NCI-H1436 (cell line): ENCODE data around the gene ATP6V0A1.
"Not testable (repeated sequence)": the region's sequence is repeated elsewhere in the genome, so short reads cannot be mapped to it uniquely, and the experiment has no call there.

Experiments
- DNase-seq: peaks from one replicate; lab custom pipeline; 2025; lab: John Stamatoyannopoulos, UW

Gene ATP6V0A1

DNA sequence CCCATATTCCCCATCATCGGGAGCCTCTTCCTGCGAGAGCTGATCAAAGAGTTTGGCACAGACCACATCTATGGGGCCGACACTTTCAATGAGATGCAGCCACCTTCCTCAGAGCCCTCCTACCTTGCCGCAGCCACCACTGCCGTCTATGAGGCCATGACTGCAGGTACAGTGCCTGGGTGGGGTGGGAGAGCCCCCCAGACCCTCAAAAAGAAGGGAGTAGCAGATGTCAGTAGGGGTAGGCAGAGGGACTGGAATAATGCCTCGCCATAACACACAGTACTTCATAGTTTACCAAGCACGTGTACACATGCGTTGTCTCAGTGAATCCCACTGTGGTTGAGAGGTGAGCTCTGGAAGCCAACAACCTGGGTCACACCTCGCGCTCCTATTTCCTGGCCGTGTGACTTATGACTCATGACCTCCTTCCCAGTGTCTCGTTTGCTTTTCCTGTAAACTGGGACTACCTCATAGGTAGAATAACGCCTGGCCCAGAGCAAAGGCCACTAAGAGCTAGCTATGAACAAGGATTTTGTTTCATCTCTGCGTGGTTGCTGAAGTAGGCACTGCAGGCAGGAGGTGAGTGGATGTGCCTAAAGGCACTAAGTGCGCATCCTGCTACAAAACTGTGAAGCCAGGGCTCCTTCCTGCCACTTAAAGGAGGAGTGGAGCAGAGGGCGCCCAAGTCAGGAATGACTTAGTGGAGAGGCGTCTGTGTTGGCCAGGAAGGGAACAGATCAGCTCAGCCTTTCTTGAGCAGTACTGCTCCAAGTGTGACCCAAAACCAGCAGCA lies 82.6 kb downstream of the ATP6V0A1 start:
- DNase-seq = no peak

DNA sequence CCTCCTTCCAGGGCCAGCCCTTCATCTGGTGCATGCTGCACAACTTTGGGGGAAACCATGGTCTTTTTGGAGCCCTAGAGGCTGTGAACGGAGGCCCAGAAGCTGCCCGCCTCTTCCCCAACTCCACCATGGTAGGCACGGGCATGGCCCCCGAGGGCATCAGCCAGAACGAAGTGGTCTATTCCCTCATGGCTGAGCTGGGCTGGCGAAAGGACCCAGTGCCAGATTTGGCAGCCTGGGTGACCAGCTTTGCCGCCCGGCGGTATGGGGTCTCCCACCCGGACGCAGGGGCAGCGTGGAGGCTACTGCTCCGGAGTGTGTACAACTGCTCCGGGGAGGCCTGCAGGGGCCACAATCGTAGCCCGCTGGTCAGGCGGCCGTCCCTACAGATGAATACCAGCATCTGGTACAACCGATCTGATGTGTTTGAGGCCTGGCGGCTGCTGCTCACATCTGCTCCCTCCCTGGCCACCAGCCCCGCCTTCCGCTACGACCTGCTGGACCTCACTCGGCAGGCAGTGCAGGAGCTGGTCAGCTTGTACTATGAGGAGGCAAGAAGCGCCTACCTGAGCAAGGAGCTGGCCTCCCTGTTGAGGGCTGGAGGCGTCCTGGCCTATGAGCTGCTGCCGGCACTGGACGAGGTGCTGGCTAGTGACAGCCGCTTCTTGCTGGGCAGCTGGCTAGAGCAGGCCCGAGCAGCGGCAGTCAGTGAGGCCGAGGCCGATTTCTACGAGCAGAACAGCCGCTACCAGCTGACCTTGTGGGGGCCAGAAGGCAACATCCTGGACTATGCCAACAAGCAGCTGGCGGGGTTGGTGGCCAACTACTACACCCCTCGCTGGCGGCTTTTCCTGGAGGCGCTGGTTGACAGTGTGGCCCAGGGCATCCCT lies 84.8 kb downstream of the ATP6V0A1 start:
- DNase-seq = no peak

DNA sequence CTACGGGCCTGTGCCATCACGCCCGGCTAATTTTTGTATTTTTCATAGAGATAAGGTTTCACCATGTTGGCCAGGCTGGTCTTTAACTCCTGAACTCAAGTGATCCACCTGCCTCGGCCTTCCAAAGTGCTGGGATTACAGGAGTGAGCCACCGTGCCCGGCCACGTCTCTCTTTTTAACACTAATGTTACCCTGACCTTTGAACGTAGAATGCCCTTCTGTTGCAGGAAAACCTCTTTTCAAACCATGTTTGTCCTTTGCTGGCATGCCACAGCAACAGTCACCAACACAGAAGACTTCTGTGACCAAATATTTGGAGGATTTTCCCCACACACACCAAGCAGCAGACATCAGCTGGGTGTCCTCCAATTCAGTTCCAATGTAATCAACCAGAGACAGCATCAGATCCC lies 86.2 kb downstream of the ATP6V0A1 start:
- no peak for DNase-seq

DNA sequence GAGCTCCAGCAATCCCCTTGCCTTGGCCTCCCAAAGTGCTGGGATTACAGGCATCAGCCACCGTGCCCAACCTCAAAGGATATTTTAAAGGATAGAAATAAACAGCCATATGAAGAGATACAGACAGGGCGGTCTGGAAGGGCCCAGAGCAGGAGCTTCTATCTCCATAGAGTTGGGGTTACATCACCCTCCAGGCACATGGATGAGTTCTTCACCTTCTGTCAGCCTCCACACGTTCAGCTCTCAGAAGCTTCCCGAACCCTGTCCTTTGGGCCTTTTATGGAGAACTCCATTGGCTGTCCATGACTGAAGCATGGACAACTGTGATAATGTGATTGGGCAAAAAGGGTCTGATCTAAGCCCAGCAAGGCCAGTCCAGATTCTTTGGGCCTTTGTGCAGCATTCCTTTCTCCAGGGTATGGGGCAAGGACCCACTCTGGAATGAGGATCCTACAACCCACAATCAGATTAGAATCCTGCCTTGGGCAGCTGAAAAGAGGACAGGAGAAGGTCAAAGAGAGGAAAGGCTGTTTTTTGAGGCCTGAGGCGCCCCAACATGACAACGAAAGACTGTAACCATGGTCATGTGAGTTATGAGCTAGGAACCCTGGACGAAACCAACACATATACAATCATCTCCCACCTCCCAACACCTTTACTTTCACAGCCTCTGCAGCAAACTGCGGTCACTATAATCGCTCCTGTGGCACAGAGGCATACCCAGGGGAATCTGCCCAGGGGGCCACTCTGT lies 87.3 kb downstream of the ATP6V0A1 start:
- not testable (repeated sequence) for DNase-seq

DNA sequence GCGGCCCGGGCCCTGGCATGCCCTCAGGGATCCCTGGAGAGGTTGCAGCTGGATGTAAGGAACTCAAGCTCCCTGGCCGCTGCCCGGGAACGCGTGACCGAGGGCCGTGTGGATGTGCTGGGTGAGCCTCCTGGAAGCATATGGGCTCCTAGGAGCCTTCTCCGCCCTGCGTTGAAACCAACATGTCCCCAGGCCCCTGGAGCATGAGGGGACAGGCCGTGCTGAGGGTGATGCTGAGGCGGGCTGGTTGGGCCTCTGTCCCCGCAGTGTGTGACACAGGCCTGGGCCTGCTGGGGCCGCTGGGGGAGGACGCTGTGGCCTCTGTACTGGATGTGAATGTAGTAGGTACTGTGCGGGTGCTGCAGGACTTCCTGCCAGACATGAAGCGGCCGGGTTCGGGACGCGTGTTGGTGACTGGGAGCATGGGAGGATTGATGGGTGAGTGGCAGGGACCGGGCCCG lies 88.4 kb downstream of the ATP6V0A1 start:
- DNase-seq = no peak

DNA sequence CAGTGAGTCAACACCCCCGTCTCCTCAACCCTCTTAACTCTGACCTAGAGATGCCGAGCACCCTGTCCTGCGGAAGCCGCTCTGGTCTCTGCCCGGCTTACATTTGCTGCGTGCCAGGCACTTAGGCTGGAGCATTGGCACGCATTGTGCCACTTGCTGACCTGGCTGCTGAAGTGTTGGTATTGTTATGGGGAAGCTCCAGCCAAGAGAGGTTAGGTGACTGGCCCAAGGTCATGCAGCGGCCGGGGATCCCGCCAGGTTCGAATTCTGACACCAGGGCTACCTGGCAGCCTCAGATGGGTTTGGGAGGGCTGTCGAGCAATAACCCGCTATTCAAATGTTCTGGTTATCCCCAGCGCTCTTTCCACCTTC lies 89.0 kb downstream of the ATP6V0A1 start:
- DNase-seq = no peak

DNA sequence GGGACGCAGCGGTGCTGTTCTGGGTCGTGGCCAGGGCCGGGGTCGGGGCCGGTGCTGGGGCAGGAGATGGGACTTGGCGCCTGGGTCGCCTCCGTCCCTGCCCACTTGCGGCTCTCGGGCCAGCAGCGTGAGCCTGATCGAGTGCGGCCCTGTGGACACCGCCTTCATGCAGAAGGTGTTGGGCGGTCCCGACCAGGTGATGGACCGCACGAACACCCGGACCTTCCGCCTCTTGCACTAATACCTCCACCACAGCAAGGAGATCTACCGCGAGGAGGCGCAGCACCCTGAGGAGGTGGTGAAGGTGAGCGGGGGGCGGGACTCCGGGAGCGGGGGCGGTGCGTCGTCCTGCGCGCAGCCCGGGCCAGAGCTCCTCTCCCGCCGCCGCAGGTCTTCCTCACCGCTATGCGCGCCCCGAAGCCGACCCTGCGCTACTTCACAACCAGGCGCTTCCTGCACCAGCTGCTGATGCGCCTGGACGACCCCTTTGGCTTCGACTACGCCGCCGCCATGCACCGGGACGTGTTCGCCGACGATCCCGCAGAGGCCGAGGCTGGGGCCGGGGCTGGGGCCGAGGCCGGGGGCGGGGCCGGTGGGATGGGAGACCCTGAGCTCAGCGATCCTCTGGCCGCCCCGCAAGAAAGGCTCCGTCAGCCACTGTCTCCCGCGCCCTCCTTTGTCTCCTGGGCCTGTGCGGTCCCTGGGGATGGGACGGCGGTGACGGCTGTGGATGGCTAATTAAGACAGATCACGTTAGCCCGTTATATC lies 89.6 kb downstream of the ATP6V0A1 start:
- peak; percentile 91 for DNase-seq

DNA sequence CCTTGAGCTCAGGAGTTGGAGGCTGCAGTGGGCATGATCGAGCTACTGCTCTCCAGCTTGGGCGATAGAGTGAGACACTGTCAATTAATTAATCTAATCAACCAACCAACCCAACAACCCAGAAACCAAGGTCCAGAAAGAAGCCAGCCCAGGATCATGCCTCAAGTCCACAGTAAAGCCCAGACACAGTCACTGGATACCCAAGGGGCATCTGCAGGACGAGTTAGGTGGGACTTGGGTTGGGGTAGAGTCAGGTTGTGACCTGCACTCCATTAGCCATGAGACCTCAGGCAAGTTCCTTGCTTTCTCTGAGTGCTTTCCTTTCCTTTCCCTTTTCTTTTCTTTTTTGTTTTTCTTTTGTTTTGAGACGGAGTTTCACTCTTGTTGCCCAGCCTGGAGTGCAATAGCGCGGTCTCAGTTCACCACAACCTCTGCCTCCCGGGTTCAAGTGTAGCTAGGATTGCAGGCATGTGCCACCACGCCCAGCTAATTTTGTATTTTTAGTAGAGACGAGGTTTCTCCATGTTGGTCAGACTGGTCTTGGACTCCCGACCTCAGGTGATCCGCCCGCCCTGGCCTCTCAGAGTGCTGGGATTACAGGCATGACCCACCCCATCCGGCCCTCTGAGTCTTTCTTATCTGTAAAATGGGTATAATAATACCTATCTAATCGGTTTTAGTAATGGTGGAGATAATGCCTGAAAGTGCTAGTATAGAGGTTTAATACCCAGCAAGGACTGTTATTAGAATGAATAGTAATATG lies 90.5 kb downstream of the ATP6V0A1 start:
- no peak for DNase-seq

DNA sequence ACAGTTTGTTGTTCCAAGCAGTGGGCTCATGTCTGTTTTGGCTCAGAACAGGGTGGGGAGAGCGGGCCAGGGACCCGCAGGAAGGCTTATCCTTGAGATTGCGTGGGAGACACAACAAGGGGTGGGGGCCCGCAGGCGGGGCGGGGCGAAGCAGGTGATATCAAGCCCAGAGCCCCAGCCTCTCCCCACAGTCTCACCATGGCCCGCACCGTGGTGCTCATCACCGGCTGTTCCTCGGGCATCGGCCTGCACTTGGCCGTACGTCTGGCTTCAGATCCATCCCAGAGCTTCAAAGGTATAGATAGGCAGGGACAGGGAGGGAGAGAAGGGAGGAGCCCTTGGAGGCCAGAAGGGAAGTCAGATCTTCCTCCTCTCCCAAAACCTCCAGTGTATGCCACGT lies 94.1 kb downstream of the ATP6V0A1 start, which contains the start of gene HSD17B1:
Gene HSD17B1, plus strand, starts transcription at position 188 of the 400 bp plus-strand sequence. Its CDS starts 11 bp downstream, at position 199.
- not testable (repeated sequence) for DNase-seq

DNA sequence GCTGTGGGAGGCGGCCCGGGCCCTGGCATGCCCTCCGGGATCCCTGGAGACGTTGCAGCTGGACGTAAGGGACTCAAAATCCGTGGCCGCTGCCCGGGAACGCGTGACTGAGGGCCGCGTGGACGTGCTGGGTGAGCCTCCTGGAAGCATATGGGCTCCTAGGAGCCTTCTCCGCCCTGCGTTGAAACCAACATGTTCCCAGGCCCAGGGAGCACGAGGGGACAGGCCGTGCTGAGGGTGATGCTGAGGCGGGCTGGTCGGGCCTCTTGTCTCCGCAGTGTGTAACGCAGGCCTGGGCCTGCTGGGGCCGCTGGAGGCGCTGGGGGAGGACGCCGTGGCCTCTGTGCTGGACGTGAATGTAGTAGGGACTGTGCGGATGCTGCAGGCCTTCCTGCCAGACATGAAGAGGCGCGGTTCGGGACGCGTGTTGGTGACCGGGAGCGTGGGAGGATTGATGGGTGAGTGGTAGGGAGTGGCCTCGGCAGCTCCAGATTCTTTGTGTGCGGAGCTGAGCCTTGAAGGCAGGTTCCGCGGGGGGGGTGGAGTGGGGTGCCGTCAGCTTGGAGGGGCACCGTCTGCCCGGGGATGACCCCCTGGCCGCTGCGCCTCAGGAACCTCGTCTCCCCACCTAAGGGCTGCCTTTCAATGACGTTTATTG lies 94.6 kb downstream of the ATP6V0A1 start:
- no peak for DNase-seq

DNA sequence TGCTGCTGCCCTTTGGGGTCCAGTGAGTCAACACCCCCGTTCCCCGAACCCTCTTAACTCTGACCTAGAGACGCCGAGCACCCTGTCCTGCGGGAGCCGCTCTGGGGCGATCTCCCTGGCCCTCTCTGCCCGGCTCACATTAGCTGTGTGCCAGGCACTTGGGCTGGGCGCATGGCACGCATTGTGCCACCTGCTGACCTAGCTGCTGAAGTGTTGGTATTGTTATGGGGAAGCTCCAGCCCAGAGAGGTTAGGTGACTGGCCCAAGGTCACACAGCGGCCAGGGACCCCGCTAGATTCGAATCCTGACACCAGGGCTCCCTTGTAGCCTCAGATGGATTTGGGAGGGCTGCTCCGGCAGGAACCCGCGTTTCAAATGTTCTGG lies 95.2 kb downstream of the ATP6V0A1 start:
- DNase-seq = no peak

DNA sequence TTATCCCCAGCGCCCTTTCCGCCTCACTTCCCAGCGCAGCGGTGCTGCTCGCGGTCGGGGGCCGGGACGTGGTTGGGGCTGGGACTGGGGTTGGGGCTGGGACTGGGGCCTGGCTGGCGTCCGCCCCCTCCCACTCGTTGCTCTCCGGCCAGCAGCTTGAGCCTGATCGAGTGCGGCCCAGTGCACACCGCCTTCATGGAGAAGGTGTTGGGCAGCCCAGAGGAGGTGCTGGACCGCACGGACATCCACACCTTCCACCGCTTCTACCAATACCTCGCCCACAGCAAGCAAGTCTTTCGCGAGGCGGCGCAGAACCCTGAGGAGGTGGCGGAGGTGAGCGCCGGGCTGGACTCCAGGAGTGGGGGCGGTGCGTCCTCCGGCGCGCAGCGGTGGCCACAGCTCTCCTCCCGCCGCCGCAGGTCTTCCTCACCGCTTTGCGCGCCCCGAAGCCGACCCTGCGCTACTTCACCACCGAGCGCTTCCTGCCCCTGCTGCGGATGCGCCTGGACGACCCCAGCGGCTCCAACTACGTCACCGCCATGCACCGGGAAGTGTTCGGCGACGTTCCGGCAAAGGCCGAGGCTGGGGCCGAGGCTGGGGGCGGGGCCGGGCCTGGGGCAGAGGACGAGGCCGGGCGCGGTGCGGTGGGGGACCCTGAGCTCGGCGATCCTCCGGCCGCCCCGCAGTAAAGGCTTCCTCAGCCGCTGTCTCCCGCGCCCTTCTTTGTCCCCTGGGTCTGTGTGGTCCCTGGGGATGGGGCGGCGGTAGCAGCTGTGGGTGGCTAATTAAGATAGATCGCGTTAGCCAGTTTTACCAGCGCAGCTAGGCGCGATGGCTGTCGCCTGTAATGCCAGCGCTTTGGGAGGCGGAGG lies 95.8 kb downstream of the ATP6V0A1 start:
- DNase-seq = peak; percentile 89

DNA sequence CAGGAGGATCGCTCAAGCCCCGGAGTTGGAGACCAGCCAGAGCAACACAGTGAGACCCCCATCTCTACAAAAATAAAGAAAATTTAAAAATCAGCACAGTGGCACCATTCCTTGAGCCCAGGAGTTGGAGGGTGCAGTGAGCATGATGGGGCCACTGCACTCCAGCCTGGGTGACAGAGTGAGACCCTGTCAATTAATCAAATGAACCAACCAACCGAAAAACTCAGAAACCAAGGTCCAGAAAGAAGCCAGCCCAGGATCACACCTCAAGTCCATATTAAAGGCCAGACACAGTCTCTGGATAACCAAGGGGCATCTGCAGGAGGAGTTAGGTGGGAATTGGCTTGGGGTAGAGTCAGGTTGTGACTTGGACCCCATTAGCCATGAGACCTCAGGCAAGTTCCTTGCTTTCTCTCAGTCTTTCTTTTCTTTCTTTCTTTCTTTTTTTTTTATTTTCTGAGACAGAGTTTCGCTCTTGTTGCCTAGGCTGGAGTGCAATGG lies 96.5 kb downstream of the ATP6V0A1 start:
- DNase-seq = no peak

DNA sequence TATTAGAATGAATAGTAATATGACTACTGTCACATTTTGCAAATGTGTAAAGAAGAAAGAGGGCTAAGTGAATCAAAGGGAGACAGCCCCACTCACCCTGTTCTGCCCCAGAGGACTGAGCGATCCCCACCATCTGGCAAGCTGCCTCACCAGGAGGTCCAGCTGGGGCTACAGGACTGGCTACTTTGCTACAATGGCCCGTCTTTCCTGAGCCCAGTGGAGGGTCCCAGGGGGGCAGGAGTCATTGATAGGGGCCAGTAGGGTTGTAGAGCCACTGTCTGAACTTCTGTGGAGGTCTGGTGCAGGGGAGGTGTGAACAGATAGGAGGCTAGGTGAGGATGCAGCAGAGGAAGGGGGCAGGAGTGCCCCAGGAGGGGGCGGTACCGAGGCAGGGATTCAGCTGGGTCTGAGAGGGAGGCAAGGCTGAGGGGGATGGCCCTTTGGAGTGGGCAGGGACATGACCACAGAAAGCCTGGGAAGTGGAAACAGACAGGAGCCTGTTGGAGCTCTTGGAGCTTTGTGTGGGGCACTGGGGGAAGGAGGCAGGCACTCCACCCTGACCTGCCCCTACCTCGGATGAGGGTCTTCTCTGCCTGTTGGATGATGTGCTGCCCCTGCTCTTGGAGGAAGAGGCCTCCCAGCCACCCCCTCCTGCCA lies 97.4 kb downstream of the ATP6V0A1 start:
- not testable (repeated sequence) for DNase-seq

DNA sequence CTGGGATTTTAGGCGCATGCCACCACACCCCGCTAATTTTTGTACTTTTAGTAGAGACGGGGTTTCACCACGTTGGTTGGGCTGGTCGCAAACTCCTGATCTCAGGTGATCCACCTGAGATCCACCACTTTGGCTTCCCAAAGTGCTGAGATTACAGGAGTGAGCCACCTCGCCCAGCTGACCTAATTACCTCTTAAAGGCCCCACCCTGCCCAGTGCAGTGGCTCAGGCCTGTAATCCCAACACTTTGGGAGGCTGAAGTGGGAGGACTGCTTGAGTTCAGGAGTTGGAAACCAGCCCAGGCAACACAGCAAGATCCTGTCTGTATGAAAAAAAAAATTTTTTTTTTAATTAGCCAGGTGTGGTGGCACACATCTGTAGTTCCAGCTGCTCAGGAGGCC lies 100.4 kb downstream of the ATP6V0A1 start:
- no peak for DNase-seq

DNA sequence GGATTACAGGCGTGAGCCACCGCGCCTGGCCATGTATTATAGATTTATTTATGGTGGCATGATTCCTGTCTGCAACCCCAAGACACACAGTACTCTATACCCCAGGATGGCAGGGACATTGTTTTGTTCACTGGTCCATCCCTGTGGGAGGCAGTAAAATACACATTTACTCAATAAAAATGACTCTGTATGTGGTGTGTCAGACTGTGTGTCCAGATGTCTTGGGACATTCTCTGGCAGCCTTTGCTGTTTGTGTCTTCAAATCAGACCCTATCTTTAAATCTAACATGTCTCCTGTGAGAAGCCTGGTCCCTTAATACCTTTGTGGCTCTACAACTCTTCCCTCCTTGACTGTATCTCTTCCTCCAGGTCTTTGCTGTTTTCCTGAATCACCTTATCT lies 101.6 kb downstream of the ATP6V0A1 start:
- no peak for DNase-seq

DNA sequence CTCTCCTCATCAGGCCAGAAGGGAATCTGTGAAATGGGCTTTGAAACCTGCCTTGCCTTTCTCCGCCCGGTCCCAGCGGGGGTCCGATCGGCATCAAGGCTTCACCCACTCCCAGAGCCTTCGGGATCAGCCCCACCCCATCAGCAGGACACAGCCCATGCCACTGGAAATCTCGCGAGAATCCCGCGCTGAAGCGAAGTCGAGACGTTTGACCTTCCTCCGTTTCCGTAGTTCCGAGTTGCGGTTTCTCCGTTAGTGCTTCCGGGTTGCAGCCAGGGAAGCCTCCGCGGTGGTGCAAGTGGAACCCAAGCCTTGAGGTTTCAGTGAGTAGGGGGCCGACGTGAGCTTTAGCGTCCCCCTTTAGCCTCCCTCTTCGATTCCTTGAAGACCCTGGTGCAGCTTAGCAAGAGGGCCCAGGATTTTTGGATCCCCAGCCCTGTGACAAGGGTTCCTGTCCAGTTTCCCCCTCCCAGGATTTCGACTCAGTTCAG lies 103.3 kb downstream of the ATP6V0A1 start, which contains the start of gene COASY:
Gene COASY, plus strand, starts transcription at position 252 of the 491 bp plus-strand sequence. CDS start 475 bp downstream, outside the sequence.
- peak; percentile 99 for DNase-seq
